Ishikawa (cell line): ENCODE results near the gene TLE6.
A peak's percentile ranks its signal among the peaks of the same experiment; 100 is the strongest.

Experiments
- CEBPB ChIP-seq: IDR thresholded peaks from 2 replicates; pipeline ENCODE4 v1.6.1; 2012
- CREB1 ChIP-seq: IDR thresholded peaks from 2 replicates; pipeline ENCODE4 v1.6.1; 2012; ENCODE audit warnings: low read depth
- EGR1 ChIP-seq: IDR thresholded peaks from 2 replicates; pipeline ENCODE4 v1.6.1; 2012
- EP300 ChIP-seq: IDR thresholded peaks from 2 replicates; pipeline ENCODE4 v1.6.1; 2012; ENCODE audit warnings: borderline replicate concordance
- FOXM1 ChIP-seq: IDR thresholded peaks from 2 replicates; pipeline ENCODE4 v1.6.1; 2012; ENCODE audit warnings: low read depth, borderline replicate concordance
- MAX ChIP-seq: IDR thresholded peaks from 2 replicates; pipeline ENCODE4 v1.6.1; 2012
- NFIC ChIP-seq: IDR thresholded peaks from 2 replicates; pipeline ENCODE4 v1.6.1; 2012
- RAD21 ChIP-seq: IDR thresholded peaks from 2 replicates; pipeline ENCODE4 v1.6.1; 2012; ENCODE audit warnings: low read depth
- TAF1 ChIP-seq: IDR thresholded peaks from 2 replicates; pipeline ENCODE4 v1.6.1; 2012; ENCODE audit warnings: low read depth, mild to moderate bottlenecking
- TCF12 ChIP-seq: IDR thresholded peaks from 2 replicates; pipeline ENCODE4 v1.6.1; 2012; ENCODE audit warnings: low read depth
- TEAD4 ChIP-seq: IDR thresholded peaks from 2 replicates; pipeline ENCODE4 v1.6.1; 2012
- YY1 ChIP-seq: IDR thresholded peaks from 2 replicates; pipeline ENCODE4 v1.6.1; 2012; ENCODE audit warnings: low read depth
- ZBTB7A ChIP-seq: IDR thresholded peaks from 2 replicates; pipeline ENCODE4 v1.6.1; 2012; ENCODE audit warnings: low read depth
- TF ChIP-seq, protein P1 (sequence below): IDR thresholded peaks from 2 replicates; pipeline ENCODE4 v1.6.1; 2012
- TF ChIP-seq, protein P2 (sequence below): IDR thresholded peaks from 2 replicates; pipeline ENCODE4 v1.6.1; 2012; ENCODE audit warnings: low read depth, mild to moderate bottlenecking

Gene TLE6

DNA sequence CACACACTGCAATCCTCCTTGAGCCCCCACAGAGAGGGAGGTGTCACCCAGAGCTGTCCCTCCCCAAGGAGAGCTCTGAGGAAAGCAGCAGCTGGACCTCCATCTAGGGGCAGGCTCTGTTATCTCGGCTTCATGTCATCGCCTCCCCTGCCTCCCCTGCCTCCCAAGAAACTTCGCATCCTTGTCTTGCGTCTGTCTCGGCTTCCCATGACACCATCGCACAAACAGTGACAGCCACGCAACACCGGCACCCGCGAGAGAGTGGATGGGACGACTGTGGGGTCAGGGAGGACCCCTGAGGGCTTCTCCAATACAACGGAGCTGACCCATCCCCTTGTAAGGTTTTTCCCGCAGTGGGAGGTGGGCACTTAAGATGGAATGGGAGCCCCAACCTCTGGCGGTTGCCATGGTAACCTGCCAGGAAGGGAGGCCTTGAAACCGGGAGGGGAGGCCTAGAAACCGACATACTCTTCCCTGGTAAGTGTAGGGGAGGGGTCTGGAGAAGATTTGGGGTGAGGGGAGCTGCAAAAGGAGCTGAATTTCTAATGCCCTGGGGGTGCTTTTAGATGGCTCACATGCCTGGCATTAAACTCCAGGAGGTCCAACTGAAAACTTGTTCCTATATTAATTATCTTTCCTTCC is 35.4 kb downstream of the TLE6 start:
- TF ChIP-seq, protein P1, sequence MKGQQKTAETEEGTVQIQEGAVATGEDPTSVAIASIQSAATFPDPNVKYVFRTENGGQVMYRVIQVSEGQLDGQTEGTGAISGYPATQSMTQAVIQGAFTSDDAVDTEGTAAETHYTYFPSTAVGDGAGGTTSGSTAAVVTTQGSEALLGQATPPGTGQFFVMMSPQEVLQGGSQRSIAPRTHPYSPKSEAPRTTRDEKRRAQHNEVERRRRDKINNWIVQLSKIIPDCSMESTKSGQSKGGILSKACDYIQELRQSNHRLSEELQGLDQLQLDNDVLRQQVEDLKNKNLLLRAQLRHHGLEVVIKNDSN = 0 out of 2 replicates have a peak, but pooled peaks have one; percentile 32
- no peak for TF ChIP-seq NFIC
- no peak for TF ChIP-seq TEAD4

DNA sequence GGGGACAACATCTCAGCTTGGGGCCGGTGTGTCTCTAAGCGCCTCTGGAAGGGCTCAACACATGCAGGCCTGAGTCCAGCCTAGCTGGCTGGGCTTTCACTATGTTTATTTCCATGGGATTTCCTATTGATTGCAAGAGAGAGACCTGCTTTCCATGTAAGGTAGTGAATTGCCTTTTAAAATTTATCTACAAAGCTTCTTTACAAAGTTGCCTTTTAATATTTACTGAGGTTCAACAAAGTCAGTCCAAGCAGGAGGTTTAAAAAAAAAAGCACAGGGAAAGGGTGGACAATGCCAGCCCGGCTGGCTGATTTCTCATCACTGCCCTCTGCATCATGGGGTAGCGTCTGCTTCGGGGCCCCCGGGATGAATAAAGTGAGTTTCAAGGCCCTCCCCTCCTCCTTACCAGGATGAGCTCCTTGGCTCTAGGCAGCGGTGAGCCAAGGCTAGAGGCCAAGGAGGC is 35.9 kb downstream of the TLE6 start:
- TF ChIP-seq NFIC (no peak), TAF1 (no peak), YY1 (no peak)
- TF ChIP-seq, protein P2, sequence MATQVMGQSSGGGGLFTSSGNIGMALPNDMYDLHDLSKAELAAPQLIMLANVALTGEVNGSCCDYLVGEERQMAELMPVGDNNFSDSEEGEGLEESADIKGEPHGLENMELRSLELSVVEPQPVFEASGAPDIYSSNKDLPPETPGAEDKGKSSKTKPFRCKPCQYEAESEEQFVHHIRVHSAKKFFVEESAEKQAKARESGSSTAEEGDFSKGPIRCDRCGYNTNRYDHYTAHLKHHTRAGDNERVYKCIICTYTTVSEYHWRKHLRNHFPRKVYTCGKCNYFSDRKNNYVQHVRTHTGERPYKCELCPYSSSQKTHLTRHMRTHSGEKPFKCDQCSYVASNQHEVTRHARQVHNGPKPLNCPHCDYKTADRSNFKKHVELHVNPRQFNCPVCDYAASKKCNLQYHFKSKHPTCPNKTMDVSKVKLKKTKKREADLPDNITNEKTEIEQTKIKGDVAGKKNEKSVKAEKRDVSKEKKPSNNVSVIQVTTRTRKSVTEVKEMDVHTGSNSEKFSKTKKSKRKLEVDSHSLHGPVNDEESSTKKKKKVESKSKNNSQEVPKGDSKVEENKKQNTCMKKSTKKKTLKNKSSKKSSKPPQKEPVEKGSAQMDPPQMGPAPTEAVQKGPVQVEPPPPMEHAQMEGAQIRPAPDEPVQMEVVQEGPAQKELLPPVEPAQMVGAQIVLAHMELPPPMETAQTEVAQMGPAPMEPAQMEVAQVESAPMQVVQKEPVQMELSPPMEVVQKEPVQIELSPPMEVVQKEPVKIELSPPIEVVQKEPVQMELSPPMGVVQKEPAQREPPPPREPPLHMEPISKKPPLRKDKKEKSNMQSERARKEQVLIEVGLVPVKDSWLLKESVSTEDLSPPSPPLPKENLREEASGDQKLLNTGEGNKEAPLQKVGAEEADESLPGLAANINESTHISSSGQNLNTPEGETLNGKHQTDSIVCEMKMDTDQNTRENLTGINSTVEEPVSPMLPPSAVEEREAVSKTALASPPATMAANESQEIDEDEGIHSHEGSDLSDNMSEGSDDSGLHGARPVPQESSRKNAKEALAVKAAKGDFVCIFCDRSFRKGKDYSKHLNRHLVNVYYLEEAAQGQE = no peak

DNA sequence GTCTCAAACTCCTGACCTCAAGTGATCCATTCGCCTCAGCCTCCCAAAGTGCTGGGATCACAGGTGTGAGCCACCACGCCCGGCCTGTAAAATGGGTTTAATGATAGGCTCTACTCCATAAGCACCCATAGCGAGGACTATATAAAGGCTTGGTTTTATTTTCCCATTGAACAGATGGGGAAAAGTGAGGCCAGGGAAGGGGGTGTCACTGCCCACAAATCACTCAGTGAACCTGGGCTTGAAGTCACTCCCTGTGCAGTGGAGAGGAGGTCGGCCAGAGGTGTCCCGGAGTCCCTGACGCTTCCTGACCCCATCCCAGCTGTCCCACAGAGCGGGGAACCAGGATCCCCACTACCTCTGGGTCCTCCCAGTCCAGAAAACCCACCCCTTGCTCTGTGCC is 36.8 kb downstream of the TLE6 start:
- TF ChIP-seq TCF12 (no peak), YY1 (no peak), MAX (no peak), CEBPB (no peak), ZBTB7A (no peak), EGR1 (no peak), TAF1 (no peak), RAD21 (no peak), CREB1 (no peak), EP300 (no peak), TEAD4 (no peak), FOXM1 (no peak), NFIC (no peak)
- TF ChIP-seq, protein P1 = no peak
- TF ChIP-seq, protein P2 = no peak

DNA sequence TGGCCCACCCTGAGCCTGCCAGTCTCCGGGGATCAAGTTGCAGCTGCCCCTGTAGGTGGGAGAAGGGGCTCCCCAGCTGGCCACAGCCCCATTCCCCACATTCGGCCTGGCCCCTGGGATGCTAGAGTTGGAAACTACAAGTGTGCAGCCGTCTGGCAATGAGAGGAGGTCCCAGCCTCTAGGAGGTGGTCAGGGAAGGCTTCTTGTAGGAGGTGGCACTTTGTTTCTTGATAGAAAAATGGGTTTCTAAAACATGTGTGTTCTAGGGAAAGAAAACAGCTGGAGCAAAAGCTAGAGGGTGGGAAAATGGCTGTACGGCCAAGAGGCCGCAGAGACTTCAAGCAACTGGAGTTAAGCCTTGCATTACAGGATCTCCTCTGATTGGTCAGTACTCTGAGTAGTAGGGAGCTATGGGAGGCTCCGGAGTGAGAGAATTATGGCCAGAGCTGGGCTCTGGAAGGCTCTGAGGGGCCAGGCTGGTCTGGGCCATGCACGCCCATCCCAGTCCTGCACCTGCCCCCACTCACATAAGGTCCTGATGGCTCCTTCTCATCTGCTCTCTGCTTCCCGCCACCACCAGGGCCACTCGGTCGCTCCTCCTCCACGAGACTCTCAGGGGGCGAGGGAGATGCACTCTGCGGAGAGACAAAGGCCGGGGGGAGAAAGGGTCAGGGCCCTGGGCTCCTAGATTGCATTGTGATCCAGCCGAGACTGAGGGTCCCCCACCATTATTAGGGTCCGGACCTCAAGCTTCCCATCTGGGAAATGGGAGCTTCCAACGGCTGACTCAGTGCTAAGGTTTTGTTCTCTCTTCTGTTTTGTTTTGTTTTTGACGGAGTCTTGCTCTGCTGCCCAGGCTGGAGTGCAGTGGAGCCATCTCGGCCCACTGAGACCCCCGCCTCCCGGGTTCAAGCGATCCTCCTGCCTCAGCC is 38.0 kb downstream of the TLE6 start:
- TF ChIP-seq CREB1 = no peak
- no peak for TF ChIP-seq NFIC
- no peak for TF ChIP-seq TAF1

GRCh38 chr19:3017923-3018322 is 40.6 kb downstream of the TLE6 start:
- TF ChIP-seq YY1 (no peak), CEBPB (no peak), TCF12 (no peak)
- TF ChIP-seq, protein P1 = no peak

DNA sequence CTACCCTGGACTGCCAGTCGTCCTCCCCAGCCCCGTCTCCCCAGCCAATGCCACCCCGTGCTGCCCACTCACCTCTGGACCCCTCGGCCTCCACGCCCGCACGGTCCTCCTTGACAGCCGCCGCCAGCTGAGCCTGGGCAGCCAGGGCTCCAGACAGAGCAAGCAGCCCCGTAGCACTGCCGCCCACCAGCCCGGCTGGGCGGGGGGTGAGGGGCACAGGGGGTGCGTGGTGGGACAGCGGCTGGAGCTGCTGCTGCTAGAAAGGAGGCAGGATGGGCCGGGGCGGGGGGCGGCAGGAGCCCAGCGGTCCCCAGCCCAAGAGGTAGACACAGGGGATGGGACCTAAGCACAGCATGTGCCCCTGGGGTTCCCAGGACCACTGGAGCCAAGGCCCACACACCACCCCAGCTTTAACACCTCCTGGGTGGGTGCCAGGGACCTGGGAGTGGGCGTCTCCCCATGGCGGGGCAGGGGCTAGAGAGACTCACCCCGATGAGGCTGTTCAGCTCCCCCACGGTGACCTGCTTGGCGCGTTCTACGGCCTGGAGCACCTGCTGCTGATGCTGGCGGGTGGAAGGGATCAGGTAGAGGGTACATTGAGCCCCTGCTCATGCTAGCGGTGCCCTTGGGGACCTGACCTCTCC is 42.0 kb downstream of the TLE6 start:
- no peak for TF ChIP-seq EP300
- TF ChIP-seq YY1 = no peak
- TF ChIP-seq ZBTB7A = no peak
- no peak for TF ChIP-seq NFIC
- no peak for TF ChIP-seq FOXM1
- TF ChIP-seq, protein P1 = no peak
- no peak for TF ChIP-seq TAF1
- no peak for TF ChIP-seq RAD21
